ENCODE data around the gene PLXNB2.

- TF ChIP-seq RFX5 (IDR thresholded peaks at IDR 0.05; ENCODE audit: low read length) = no peak
- peak; percentile 97 for TF ChIP-seq REST (IDR thresholded peaks at IDR 0.05; ENCODE audit: low read depth, low read length)
- no peak for TF ChIP-seq EP300 (IDR thresholded peaks at IDR 0.05; ENCODE audit: borderline replicate concordance in 1 of 2, low read depth in 1 of 2, low read length in 1 of 2)
- no peak for TF ChIP-seq ELF1 (IDR thresholded peaks at IDR 0.05)
- 0 out of 2 replicates have a peak, but pooled peaks have one; percentile 11 for TF ChIP-seq CTCF (IDR thresholded peaks at IDR 0.05)
- TF ChIP-seq JUND (IDR thresholded peaks at IDR 0.05) = no peak
- TF ChIP-seq MEF2A (IDR thresholded peaks at IDR 0.05; ENCODE audit: borderline replicate concordance, low read depth) = no peak
- no peak for TF ChIP-seq NRF1 (IDR thresholded peaks at IDR 0.05; ENCODE audit: low read depth, low read length)
These were observed 36.6 kb downstream of the PLXNB2 start for GRCh38 chr22:50270666-50271394.

All from SK-N-SH (cell line).